ENCODE measurements around the gene KLHL8.

GRCh38 chr4:87204559-87204958 is 15.9 kb downstream of the KLHL8 start:
- TF ChIP-seq EP300 (conservative IDR thresholded peaks at IDR 0.05; ENCODE audit: poor library complexity, severe bottlenecking) (no peak), POLR2AphosphoS5 (IDR thresholded peaks at IDR 0.05) (no peak), CTCF (IDR thresholded peaks at IDR 0.05; ENCODE audit: poor library complexity, severe bottlenecking) (no peak), EZH2 (IDR thresholded peaks at IDR 0.05; ENCODE audit: borderline replicate concordance, insufficient read depth, low read length, poor library complexity, severe bottlenecking) (no peak), SMC3 (conservative IDR thresholded peaks at IDR 0.05; ENCODE audit: poor library complexity) (no peak), TAF1 (IDR thresholded peaks at IDR 0.05; ENCODE audit: low read depth) (no peak), REST (IDR thresholded peaks at IDR 0.05; ENCODE audit: borderline replicate concordance) (no peak)

All from neural cell (in vitro differentiated cells).